Spleen (tissue), 7 donors: Measurements from ENCODE around the gene CYP4F11.

Experiments used
- POLR2A ChIP-seq, 3 donors: fragments of 450-650 bp; IDR thresholded peaks; one replicate each; pipeline ENCODE4 v1.5.1; 2017; ENCODE audit warnings: antibody characterized with exemption in 3 of 3, mild to moderate bottlenecking in 1 of 3
- TF ChIP-seq, protein P1 (sequence below), 11 experiments: fragments of 200-600 bp in 7 of 11; fragments of 450-650 bp in 4 of 11; sonication (generic) in 4 of 11; IDR thresholded peaks in 8 of 11; conservative IDR thresholded peaks in 3 of 11; 1 replicate in 7 of 11; 2 replicates in 4 of 11; pipeline versions ENCODE4 v1.4.0 to v1.8.0; 2016 to 2021; ENCODE audit warnings: antibody characterized with exemption in 11 of 11, inconsistent platforms in 4 of 11, mild to moderate bottlenecking in 1 of 11
- donor health status: DM: no; HTN: no; CAD: no; lungs with moderate emphysema.
- donor health status: DM: no; HTN: no; CAD: no.
- donor health status: DM: no; HTN: no; CAD: no.

DNA sequence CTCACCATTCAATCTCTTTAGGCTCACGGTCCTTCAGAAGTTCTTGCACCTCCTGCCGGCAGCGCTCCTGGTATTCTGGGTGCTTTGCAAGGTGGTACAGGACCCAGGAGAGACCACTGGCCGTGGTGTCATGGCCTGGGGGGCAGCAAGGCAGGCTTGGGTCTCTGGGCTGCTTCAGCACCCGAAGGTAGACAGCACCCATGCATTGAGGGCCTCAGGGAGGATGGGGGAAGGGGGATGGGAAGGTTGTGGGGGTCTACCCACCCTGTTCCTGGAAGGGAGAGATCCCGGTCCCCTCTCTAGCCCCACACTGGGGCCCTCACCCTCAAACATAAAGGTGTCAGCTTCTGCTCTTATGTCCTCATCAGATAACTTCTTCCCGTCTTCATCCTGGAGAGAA lies 48.4 kb downstream of the CYP4F11 start:
- TF ChIP-seq, protein P1, sequence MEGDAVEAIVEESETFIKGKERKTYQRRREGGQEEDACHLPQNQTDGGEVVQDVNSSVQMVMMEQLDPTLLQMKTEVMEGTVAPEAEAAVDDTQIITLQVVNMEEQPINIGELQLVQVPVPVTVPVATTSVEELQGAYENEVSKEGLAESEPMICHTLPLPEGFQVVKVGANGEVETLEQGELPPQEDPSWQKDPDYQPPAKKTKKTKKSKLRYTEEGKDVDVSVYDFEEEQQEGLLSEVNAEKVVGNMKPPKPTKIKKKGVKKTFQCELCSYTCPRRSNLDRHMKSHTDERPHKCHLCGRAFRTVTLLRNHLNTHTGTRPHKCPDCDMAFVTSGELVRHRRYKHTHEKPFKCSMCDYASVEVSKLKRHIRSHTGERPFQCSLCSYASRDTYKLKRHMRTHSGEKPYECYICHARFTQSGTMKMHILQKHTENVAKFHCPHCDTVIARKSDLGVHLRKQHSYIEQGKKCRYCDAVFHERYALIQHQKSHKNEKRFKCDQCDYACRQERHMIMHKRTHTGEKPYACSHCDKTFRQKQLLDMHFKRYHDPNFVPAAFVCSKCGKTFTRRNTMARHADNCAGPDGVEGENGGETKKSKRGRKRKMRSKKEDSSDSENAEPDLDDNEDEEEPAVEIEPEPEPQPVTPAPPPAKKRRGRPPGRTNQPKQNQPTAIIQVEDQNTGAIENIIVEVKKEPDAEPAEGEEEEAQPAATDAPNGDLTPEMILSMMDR (IDR thresholded peaks at IDR 0.05 in 8 of 11, conservative IDR thresholded peaks at IDR 0.05 in 3 of 11) = no peak
- no peak for TF ChIP-seq POLR2A (IDR thresholded peaks at IDR 0.05)
